Adrenal gland (tissue), 12 donors: ENCODE data around the gene SEC11A. TPM values are rescaled to one million over a fixed set of nuclear protein-coding genes. Genes with fewer than 3 reads are reported as not detected.
A peak's percentile ranks its signal among the peaks of the same experiment; 100 is the strongest.

Source experiments
- DNase-seq, 7 donors: peaks; one replicate each; pipeline ENCODE4 v3.0.0-alpha.2; 2019 to 2020
- H3K27ac ChIP-seq, 5 donors: fragments of 200-600 bp; sonication (generic) in 4 of 5; 1 replicate in 3 of 5; 2 replicates in 2 of 5; pipeline versions ENCODE4 v1.5.1 to v1.8.0; 2016 to 2020; ENCODE audit warnings: mild to moderate bottlenecking in 1 of 5
- H3K27me3 ChIP-seq: fragments of 200-600 bp; 2 replicates; pipeline ENCODE4 v1.8.0; 2021
- H3K36me3 ChIP-seq, 2 donors: fragments of 200-600 bp; replicated peaks in 1 of 2; 1 replicate in 1 of 2; 2 replicates in 1 of 2; pipeline versions ENCODE4 v1.5.1 to v1.8.0; 2018 to 2022
- H3K4me1 ChIP-seq, 2 donors: fragments of 200-600 bp; replicated peaks in 1 of 2; 1 replicate in 1 of 2; 2 replicates in 1 of 2; pipeline versions ENCODE4 v1.5.1 to v1.8.0; 2018 to 2021
- H3K4me3 ChIP-seq, 4 donors: fragments of 200-600 bp; sonication (generic) in 3 of 4; one replicate each; pipeline ENCODE4 v1.5.1; 2016 to 2018
- H3K9me3 ChIP-seq, 3 donors: fragments of 200-600 bp; sonication (generic) in 1 of 3; replicated peaks in 1 of 3; 1 replicate in 2 of 3; 2 replicates in 1 of 3; pipeline versions ENCODE4 v1.5.1 to v1.8.0; 2016 to 2021
- CTCF ChIP-seq, 6 experiments: fragments of 450-650 bp in 4 of 6; fragments of 200-600 bp in 2 of 6; sonication (generic) in 1 of 6; IDR thresholded peaks; 1 replicate in 5 of 6; 2 replicates in 1 of 6; pipeline versions ENCODE4 v1.5.1 to v1.8.0; 2016 to 2021; ENCODE audit warnings: antibody characterized with exemption in 6 of 6, mild to moderate bottlenecking in 2 of 6, moderate library complexity in 1 of 6
- POLR2A ChIP-seq, 2 donors: fragments of 450-650 bp; IDR thresholded peaks; one replicate each; pipeline ENCODE4 v1.6.1; 2017; ENCODE audit warnings: antibody characterized with exemption in 2 of 2, mild to moderate bottlenecking in 2 of 2, moderate library complexity in 1 of 2
- whole genome bisulfite sequencing, 4 donors: extraction: QIAGEN DNeasy Blood & Tissue Kit in 2 of 4; methylation state at CpG; one replicate each; pipeline versions ENCODE4 v1.1.5 to v1.1.7; 2013 to 2017; 5-methylcytosine and 5-hydroxymethylcytosine counted together
- intact Hi-C, 2 donors: fragments of 100-400 bp; cut with DNase I; formaldehyde crosslinking; loops; one replicate each; pipeline versions ENCODE4 v1.14.1 to v1.15.0; 2022 to 2023
- polyA plus RNA-seq, 3 donors: library from polyadenylated mRNA; stranded (reverse); fragments of 200-250 nt in 2 of 3; fragments of 350-450 nt in 1 of 3; fragmentation: Illumina TruSeq in 1 of 3; extraction: RNeasy Lipid Tissue Mini Kit (QIAGEN cat#74804) in 1 of 3; gene quantifications; one replicate each; pipeline ENCODE4 v1.2.3, GENCODE V29; 2013 to 2014
- total RNA-seq, 9 donors: library from RNA; depleted of rRNA in 4 of 9; stranded (reverse); fragments of >200 nt in 4 of 9; fragments of 120-200 nt in 1 of 9; fragmentation: NEBNext Ultra II Directional in 1 of 9; extraction: Animal tissue kit (Norgen Biotek cat#: 25700) in 1 of 9; gene quantifications; one replicate each; pipeline versions ENCODE4 v1.1.0 to v1.2.4, GENCODE V29; 2013 to 2023
- donor health status: healthy with polysubstance abuse.
- donor health status: Bipolar disorder and iron deficiency.
- donor health status: DM: yes; HTN: yes; CAD: no.
- donor health status: DM: no; HTN: no; CAD: no.
- donor health status: DM: no; HTN: no; CAD: no.
- donor health status: DM: yes; HTN: yes; CAD: no.

SEC11A gene
- total and polyA plus RNA-seq, 12 donors: 130 to 240 (median 168) TPM

- H3K4me1 ChIP-seq: peaks cover 13 to 34% of the 10 kb centered on the region in 2 donors
- DNase-seq: no peak
- H3K4me3 ChIP-seq: no peak overlapping the region
- 54 to 67% (median 61%) methylated on average over 3 of the region's 3 CpGs for WGBS, 4 donors
- TF ChIP-seq CTCF (IDR thresholded peaks at IDR 0.05) (no peak), POLR2A (IDR thresholded peaks at IDR 0.05) (no peak)
- peaks cover 0 to 63% of the 10 kb centered on the region in 2 donors for H3K36me3 ChIP-seq
- peak overlapping the region in 4 of 5 donors; percentile 5 to 70 (median 20) for H3K27ac ChIP-seq
- no peaks in the 10 kb centered on the region for H3K9me3 ChIP-seq
- no peaks in the 10 kb centered on the region for H3K27me3 ChIP-seq
- intact Hi-C loops: no loop called here
Measured at GRCh38 chr15:84638103-84638502, 77.8 kb downstream of the SEC11A start.

- Histone ChIP-seq H3K27me3 (no peaks in the 10 kb centered on the region), H3K4me1 (peaks cover 28 to 55% of the 10 kb centered on the region in 2 donors), H3K4me3 (peak overlapping the region; percentile 4 to 82 (median 42)), H3K9me3 (no peaks in the 10 kb centered on the region), H3K27ac (peak overlapping the region; percentile 76 to 97 (median 92)), H3K36me3 (peaks cover 0 to 26% of the 10 kb centered on the region in 2 donors)
- DNase-seq: no peak
- WGBS, 4 donors: 20 to 36% (median 30%) methylated on average over 16 to 23 of the region's 23 CpGs
- intact Hi-C loops: no loop called here
- TF ChIP-seq CTCF (IDR thresholded peaks at IDR 0.05) (no peak), POLR2A (IDR thresholded peaks at IDR 0.05) (no peak)
Measured at GRCh38 chr15:84634228-84634837, 81.6 kb downstream of the SEC11A start.

GRCh38 chr15:84633311-84634227, 82.4 kb downstream of the SEC11A start:
- intact Hi-C loops: no loop called here
- H3K9me3 ChIP-seq: no peaks in the 10 kb centered on the region
- TF ChIP-seq CTCF (IDR thresholded peaks at IDR 0.05) (peak in 1 of 6 experiments; percentile 10), POLR2A (IDR thresholded peaks at IDR 0.05) (peak in 1 of 2 donors; percentile 70)
- H3K27me3 ChIP-seq: no peaks in the 10 kb centered on the region
- WGBS, 4 donors: 0 to 1% (median 0%) methylated on average over 5 to 105 of the region's 105 CpGs
- DNase-seq: peak; percentile 71 to 83 (median 77)
- peak overlapping the region; percentile 78 to 97 (median 92) for H3K27ac ChIP-seq
- H3K36me3 ChIP-seq: peaks cover 0 to 19% of the 10 kb centered on the region in 2 donors
- H3K4me3 ChIP-seq: peak overlapping the region; percentile 4 to 82 (median 42)
- peaks cover 28 to 55% of the 10 kb centered on the region in 2 donors for H3K4me1 ChIP-seq

- Histone ChIP-seq H3K36me3 (peaks cover 0 to 4% of the 10 kb centered on the region in 2 donors), H3K27me3 (no peaks in the 10 kb centered on the region), H3K4me1 (peaks cover 23 to 44% of the 10 kb centered on the region in 2 donors), H3K9me3 (no peaks in the 10 kb centered on the region), H3K27ac (peak overlapping the region; percentile 69 to 97 (median 88)), H3K4me3 (peak overlapping the region in 3 of 4 donors; percentile 42 to 82 (median 47))
- WGBS, 4 donors: 24 to 42% (median 31%) methylated on average over 7 of the region's 7 CpGs
- no peak for DNase-seq
- intact Hi-C loops: no loop called here
- TF ChIP-seq POLR2A (IDR thresholded peaks at IDR 0.05) (no peak), CTCF (IDR thresholded peaks at IDR 0.05) (no peak)
Measured at GRCh38 chr15:84631706-84632272, 84.2 kb downstream of the SEC11A start.
